HepG2 (cell line): ENCODE measurements around the gene FZD7. TPM values are rescaled to one million over a fixed set of nuclear protein-coding genes. Genes with fewer than 3 reads are reported as not detected.

Experiments used
- ATAC-seq: fragments of 200-7000 bp; cut with Tn5 transposase; 3 replicates; pipeline ENCODE4 v1.9.1; 2020; ENCODE audit warnings: mild to moderate bottlenecking, moderate library complexity
- BruUV-seq: library from RNA; stranded (reverse); fragments of 400-500 nt; replicated peaks from 2 replicates; lab custom pipeline; 2021; lab: Mats Ljungman, UMichigan
- CTCF ChIA-PET: fragments of 300-600 bp; formaldehyde crosslinking; extraction: SDS; loops from one replicate; lab custom pipeline; 2021; ENCODE audit warnings: low total read pairs, inconsistent platforms, low intra/inter-chr PET ratio; lab: Yijun Ruan, JAX
- POLR2A ChIA-PET: fragments of 350-600 bp; sonication (Branson Sonifier 250); formaldehyde crosslinking; loops from one replicate; lab custom pipeline; 2020; ENCODE audit warnings: antibody characterized with exemption, inconsistent platforms; lab: Yijun Ruan, JAX
- DNase-seq: peaks from one replicate; pipeline ENCODE4 v3.0.0-alpha.2; 2015; ENCODE audit warnings: low spot score
- FAIRE-seq: peaks from 3 replicates; lab custom pipeline; 2011; peaks lifted over from hg19 to GRCh38; lab: Jason Lieb, UNC
- H2AFZ ChIP-seq: one replicate; pipeline ENCODE4 v1.6.1; 2011; ENCODE audit warnings: low read length, inconsistent platforms
- H3K27ac ChIP-seq: fragments of 300-600 bp; 3 replicates; pipeline ENCODE4 v1.8.0; 2011; ENCODE audit warnings: mixed run types, mild to moderate bottlenecking, mixed read lengths, low read length, inconsistent platforms; ENCODE audit not compliant: insufficient read depth; ENCODE audit errors: extremely low read length
- H3K27me3 ChIP-seq, 2 experiments: fragments of 200-600 bp in 1 of 2; 2 replicates in 1 of 2; 3 replicates in 1 of 2; pipeline versions ENCODE4 v1.6.0 to v1.8.0; 2011; ENCODE audit warnings: low read length in 2 of 2, mild to moderate bottlenecking in 2 of 2, moderate library complexity in 2 of 2, inconsistent platforms in 1 of 2; ENCODE audit not compliant: insufficient read depth in 2 of 2, control insufficient read depth in 1 of 2
- H3K36me3 ChIP-seq, 2 experiments: fragments of 200-600 bp in 1 of 2; replicated peaks in 1 of 2; 2 replicates in 1 of 2; 3 replicates in 1 of 2; pipeline versions ENCODE4 v1.5.1 to v1.8.0; 2011; ENCODE audit warnings: low read length in 2 of 2, inconsistent platforms in 1 of 2; ENCODE audit not compliant: insufficient read depth in 2 of 2, control insufficient read depth in 1 of 2
- H3K4me1 ChIP-seq: 2 replicates; pipeline ENCODE4 v1.5.1; 2012; ENCODE audit warnings: low read length, inconsistent platforms; ENCODE audit not compliant: insufficient read depth
- H3K4me2 ChIP-seq: 2 replicates; pipeline ENCODE4 v1.6.0; 2011; ENCODE audit warnings: low read depth, low read length, inconsistent platforms
- H3K4me3 ChIP-seq, 3 experiments: fragments of 200-600 bp in 1 of 3; sonication (generic), shearing (Covaris generic) in 1 of 3; replicated peaks in 1 of 3; 2 replicates each; pipeline ENCODE4 v1.5.1; 2011 to 2016; ENCODE audit warnings: low read length in 3 of 3, inconsistent platforms in 2 of 3, low read depth in 2 of 3, mild to moderate bottlenecking in 2 of 3, control low read depth in 1 of 3, mixed read lengths in 1 of 3; ENCODE audit not compliant: insufficient read depth in 1 of 3
- H3K79me2 ChIP-seq: one replicate; pipeline ENCODE4 v1.6.1; 2011; ENCODE audit warnings: low read length, inconsistent platforms; ENCODE audit not compliant: insufficient read depth
- H3K9ac ChIP-seq: 2 replicates; pipeline ENCODE4 v1.6.0; 2011; ENCODE audit warnings: mild to moderate bottlenecking, low read depth, low read length, inconsistent platforms; ENCODE audit not compliant: insufficient read depth
- H3K9me3 ChIP-seq: 2 replicates; pipeline ENCODE4 v1.5.1; 2012; ENCODE audit warnings: mild to moderate bottlenecking, low read length
- H4K20me1 ChIP-seq: 2 replicates; pipeline ENCODE4 v1.6.0; 2011; ENCODE audit warnings: inconsistent platforms, mild to moderate bottlenecking, low read length, moderate library complexity; ENCODE audit not compliant: insufficient read depth
- ARNT2 ChIP-seq: sonication (generic); formaldehyde crosslinking; IDR thresholded peaks from 2 replicates; pipeline ENCODE4 v1.8.0; 2022; ENCODE audit warnings: mild to moderate bottlenecking, low read depth, missing genetic modification reagents, moderate library complexity
- CEBPG ChIP-seq: IDR thresholded peaks from 2 replicates; pipeline ENCODE4 v1.6.1; 2016
- HNRNPL ChIP-seq: fragments of 200-400 bp; formaldehyde crosslinking; IDR thresholded peaks from 2 replicates; pipeline ENCODE4 v1.6.1; 2017; ENCODE audit warnings: mild to moderate bottlenecking, low read depth, low read length
- MAFF ChIP-seq: IDR thresholded peaks from 2 replicates; pipeline ENCODE4 v1.6.1; 2011; ENCODE audit warnings: low read depth, low read length, improper control_type of control experiment
- NFE2L2 ChIP-seq: fragments of 150-350 bp; IDR thresholded peaks from 2 replicates; pipeline ENCODE4 v1.6.1; 2014; ENCODE audit warnings: low read length
- PITX1 ChIP-seq: sonication (generic); formaldehyde crosslinking; IDR thresholded peaks from 2 replicates; pipeline ENCODE4 v1.5.1; 2020; ENCODE audit warnings: mild to moderate bottlenecking, missing genetic modification reagents
- TAF1 ChIP-seq: sonication (generic); formaldehyde crosslinking; IDR thresholded peaks from 2 replicates; pipeline ENCODE4 v1.4.0; 2020; ENCODE audit warnings: missing genetic modification reagents
- USF2 ChIP-seq, 2 experiments: sonication (generic) in 1 of 2; formaldehyde crosslinking in 1 of 2; IDR thresholded peaks; 2 replicates each; pipeline versions ENCODE4 v1.5.1 to v1.6.1; 2011 to 2020; ENCODE audit warnings: borderline replicate concordance in 1 of 2, low read depth in 1 of 2, low read length in 1 of 2, mild to moderate bottlenecking in 1 of 2, missing genetic modification reagents in 1 of 2, moderate library complexity in 1 of 2
- ZNF562 ChIP-seq: sonication (generic); formaldehyde crosslinking; IDR thresholded peaks from 2 replicates; pipeline ENCODE4 v1.8.0; 2022; ENCODE audit warnings: missing genetic modification reagents, borderline replicate concordance
- ZNF720 ChIP-seq: sonication (generic); formaldehyde crosslinking; IDR thresholded peaks from 2 replicates; pipeline ENCODE4 v1.4.0; 2020; ENCODE audit warnings: missing genetic modification reagents
- ZNF75D ChIP-seq: sonication (generic); formaldehyde crosslinking; IDR thresholded peaks from 2 replicates; pipeline ENCODE4 v1.8.1; 2023; ENCODE audit warnings: missing genetic modification reagents, mild to moderate bottlenecking, borderline replicate concordance
- ZNF788 ChIP-seq: sonication (generic); formaldehyde crosslinking; IDR thresholded peaks from 2 replicates; pipeline ENCODE4 v1.5.0; 2020; ENCODE audit warnings: mild to moderate bottlenecking, missing genetic modification reagents, borderline replicate concordance
- WGBS: methylation state at CpG from one replicate; pipeline ENCODE4 v1.1.6; 2017; ENCODE audit warnings: low lambda C conversion rate; 5-methylcytosine and 5-hydroxymethylcytosine counted together
- in situ Hi-C: cut with HindIII; loops from 2 replicates; pipeline ENCODE4 v1.10.0; 2017; ENCODE audit warnings: low pct_unique_long_range_greater_than_20kb; ENCODE audit not compliant: extremely low pct_ligation_motif_present
- intact Hi-C: fragments of 100-400 bp; cut with micrococcal nuclease; formaldehyde crosslinking; loops from one replicate; pipeline ENCODE4 v1.10.0; 2022; ENCODE audit not compliant: unreplicated experiment
- polyA plus RNA-seq, 8 experiments: library from polyadenylated mRNA; depleted of rRNA in 3 of 8; stranded (reverse) in 7 of 8; unstranded in 1 of 8; fragments of >200 nt; fragmentation: Illumina TruSeq in 4 of 8; extraction: Trizol in 4 of 8; gene quantifications; 2 replicates each; pipeline versions ENCODE4 v1.2.1 to v1.2.3, GENCODE V29; 2011 to 2016; ENCODE audit warnings: low read depth in 4 of 8, missing spikeins in 1 of 8, mixed read lengths in 1 of 8; ENCODE audit not compliant: insufficient read depth in 1 of 8
- total RNA-seq, 5 experiments: library from RNA; depleted of rRNA; stranded (reverse); fragments of >200 nt; fragmentation: Illumina TruSeq; extraction: Trizol; gene quantifications; 2 replicates each; pipeline ENCODE4 v1.2.3, GENCODE V29; 2016; ENCODE audit warnings: low read depth in 1 of 5
- TF ChIP-seq, protein P1 (sequence below), 2 experiments: sonication (generic) in 1 of 2; formaldehyde crosslinking in 1 of 2; IDR thresholded peaks; 2 replicates each; pipeline versions ENCODE4 v1.6.1 to v1.9.0; 2014 to 2022; ENCODE audit warnings: antibody characterized with exemption in 1 of 2, borderline replicate concordance in 1 of 2, inconsistent platforms in 1 of 2, low read depth in 1 of 2, missing genetic modification reagents in 1 of 2
- TF ChIP-seq, protein P2 (sequence below): sonication (generic); formaldehyde crosslinking; IDR thresholded peaks from 2 replicates; pipeline ENCODE4 v1.9.0; 2022; ENCODE audit warnings: missing genetic modification reagents, mild to moderate bottlenecking, borderline replicate concordance

The FZD7 gene
- total and polyA plus RNA-seq, 2 of the 13 experiments (the other 11 are each of a cell fraction or from before 2014, with no cell fraction given): 0.13 to 0.38 TPM

GRCh38 chr2:201996679-201997314 is 36.9 kb upstream of the FZD7 start:
- intact Hi-C loops (no loop called here), in situ Hi-C loops (no loop called here)
- BruUV-seq: no TSS peak
- no peaks in the 10 kb centered on the region for H3K9me3 ChIP-seq
- no peak overlapping the region for H3K27ac ChIP-seq
- no peaks in the 10 kb centered on the region for H3K36me3 ChIP-seq
- no peak overlapping the region for H3K4me3 ChIP-seq
- no peaks in the 10 kb centered on the region; a peak in 1 of 5 replicates for H3K27me3 ChIP-seq
- FAIRE-seq (no peak), DNase-seq (no peak), ATAC-seq (no peak)
- no peaks in the 10 kb centered on the region for H3K4me1 ChIP-seq
- H2AFZ ChIP-seq: no peak overlapping the region
- H4K20me1 ChIP-seq: no peaks in the 10 kb centered on the region
- WGBS: 32% methylated on average over 8 of the region's 8 CpGs
- ChIA-PET POLR2A (no interaction called here), CTCF (no interaction called here)
- H3K4me2 ChIP-seq: no peak overlapping the region
- no peaks in the 10 kb centered on the region for H3K79me2 ChIP-seq
- no peak overlapping the region for H3K9ac ChIP-seq
- TF ChIP-seq HNRNPL: no peak
- TF ChIP-seq, protein P1, sequence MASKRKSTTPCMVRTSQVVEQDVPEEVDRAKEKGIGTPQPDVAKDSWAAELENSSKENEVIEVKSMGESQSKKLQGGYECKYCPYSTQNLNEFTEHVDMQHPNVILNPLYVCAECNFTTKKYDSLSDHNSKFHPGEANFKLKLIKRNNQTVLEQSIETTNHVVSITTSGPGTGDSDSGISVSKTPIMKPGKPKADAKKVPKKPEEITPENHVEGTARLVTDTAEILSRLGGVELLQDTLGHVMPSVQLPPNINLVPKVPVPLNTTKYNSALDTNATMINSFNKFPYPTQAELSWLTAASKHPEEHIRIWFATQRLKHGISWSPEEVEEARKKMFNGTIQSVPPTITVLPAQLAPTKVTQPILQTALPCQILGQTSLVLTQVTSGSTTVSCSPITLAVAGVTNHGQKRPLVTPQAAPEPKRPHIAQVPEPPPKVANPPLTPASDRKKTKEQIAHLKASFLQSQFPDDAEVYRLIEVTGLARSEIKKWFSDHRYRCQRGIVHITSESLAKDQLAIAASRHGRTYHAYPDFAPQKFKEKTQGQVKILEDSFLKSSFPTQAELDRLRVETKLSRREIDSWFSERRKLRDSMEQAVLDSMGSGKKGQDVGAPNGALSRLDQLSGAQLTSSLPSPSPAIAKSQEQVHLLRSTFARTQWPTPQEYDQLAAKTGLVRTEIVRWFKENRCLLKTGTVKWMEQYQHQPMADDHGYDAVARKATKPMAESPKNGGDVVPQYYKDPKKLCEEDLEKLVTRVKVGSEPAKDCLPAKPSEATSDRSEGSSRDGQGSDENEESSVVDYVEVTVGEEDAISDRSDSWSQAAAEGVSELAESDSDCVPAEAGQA (IDR thresholded peaks at IDR 0.05; ENCODE audit: low read depth): no peak
- TF ChIP-seq, protein P1 (CRISPR knock-in tag; IDR thresholded peaks at IDR 0.05; ENCODE audit: borderline replicate concordance): no peak
- TF ChIP-seq ZNF788: no peak
- no peak for TF ChIP-seq ZNF562 (CRISPR knock-in tag)
- TF ChIP-seq USF2 (IDR thresholded peaks at IDR 0.05; ENCODE audit: low read depth, low read length): no peak
- no peak for TF ChIP-seq USF2 (CRISPR knock-in tag; IDR thresholded peaks at IDR 0.05; ENCODE audit: borderline replicate concordance)
- no peak for TF ChIP-seq TAF1 (CRISPR knock-in tag)
- no peak for TF ChIP-seq ZNF720 (CRISPR knock-in tag)
- TF ChIP-seq PITX1 (CRISPR knock-in tag): no peak
- TF ChIP-seq, protein P2, sequence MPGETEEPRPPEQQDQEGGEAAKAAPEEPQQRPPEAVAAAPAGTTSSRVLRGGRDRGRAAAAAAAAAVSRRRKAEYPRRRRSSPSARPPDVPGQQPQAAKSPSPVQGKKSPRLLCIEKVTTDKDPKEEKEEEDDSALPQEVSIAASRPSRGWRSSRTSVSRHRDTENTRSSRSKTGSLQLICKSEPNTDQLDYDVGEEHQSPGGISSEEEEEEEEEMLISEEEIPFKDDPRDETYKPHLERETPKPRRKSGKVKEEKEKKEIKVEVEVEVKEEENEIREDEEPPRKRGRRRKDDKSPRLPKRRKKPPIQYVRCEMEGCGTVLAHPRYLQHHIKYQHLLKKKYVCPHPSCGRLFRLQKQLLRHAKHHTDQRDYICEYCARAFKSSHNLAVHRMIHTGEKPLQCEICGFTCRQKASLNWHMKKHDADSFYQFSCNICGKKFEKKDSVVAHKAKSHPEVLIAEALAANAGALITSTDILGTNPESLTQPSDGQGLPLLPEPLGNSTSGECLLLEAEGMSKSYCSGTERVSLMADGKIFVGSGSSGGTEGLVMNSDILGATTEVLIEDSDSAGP (CRISPR knock-in tag): no peak
- no peak for TF ChIP-seq ZNF75D (CRISPR knock-in tag)
- TF ChIP-seq ARNT2 (CRISPR knock-in tag): no peak
- no peak for TF ChIP-seq CEBPG (CRISPR knock-in tag)
- TF ChIP-seq NFE2L2: no peak
- no peak for TF ChIP-seq MAFF
